ENCODE data around the gene HEPH. TPM values are rescaled to one million over a fixed set of nuclear protein-coding genes. Genes with fewer than 3 reads are reported as not detected.

The HEPH gene
- total RNA-seq, 2 donors from 2014 or later: 76.2 to 88.1 TPM

DNA sequence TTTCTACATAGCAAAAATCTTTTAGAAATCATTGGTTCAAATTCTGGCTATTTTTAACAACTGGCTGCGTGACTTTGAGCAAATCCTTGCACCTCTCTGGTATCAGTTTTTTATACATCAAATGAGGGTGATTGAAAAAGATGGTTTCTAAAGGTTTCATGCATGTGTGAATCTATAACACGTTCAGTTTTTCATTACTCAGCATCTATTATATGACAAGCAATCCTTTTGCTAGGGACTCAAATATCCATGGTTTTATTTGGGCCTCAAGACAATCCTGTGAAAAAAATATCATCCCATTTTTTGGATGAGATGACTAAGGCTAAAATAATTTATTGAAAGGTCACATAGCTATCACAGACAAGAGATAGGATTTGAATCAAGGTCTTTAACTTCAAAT, 884 bp downstream of the HEPH start:
- H3K36me3 Mint-ChIP-seq (ENCODE audit: low read depth): peaks cover 8% of the 10 kb centered on the region
- H3K4me1 Mint-ChIP-seq: no peaks in the 10 kb centered on the region
- 17% methylated on average over 2 of the region's 2 CpGs; no CpG with 5 or more reads in 1 of the 2 experiments for WGBS, 2 experiments (ENCODE audit: insufficient coverage in 1 of 2, insufficient read length in 1 of 2)
- no peak for DNase-seq
- H3K27me3 Mint-ChIP-seq (ENCODE audit: insufficient read depth): no peaks in the 10 kb centered on the region
- TF ChIP-seq, protein P1, sequence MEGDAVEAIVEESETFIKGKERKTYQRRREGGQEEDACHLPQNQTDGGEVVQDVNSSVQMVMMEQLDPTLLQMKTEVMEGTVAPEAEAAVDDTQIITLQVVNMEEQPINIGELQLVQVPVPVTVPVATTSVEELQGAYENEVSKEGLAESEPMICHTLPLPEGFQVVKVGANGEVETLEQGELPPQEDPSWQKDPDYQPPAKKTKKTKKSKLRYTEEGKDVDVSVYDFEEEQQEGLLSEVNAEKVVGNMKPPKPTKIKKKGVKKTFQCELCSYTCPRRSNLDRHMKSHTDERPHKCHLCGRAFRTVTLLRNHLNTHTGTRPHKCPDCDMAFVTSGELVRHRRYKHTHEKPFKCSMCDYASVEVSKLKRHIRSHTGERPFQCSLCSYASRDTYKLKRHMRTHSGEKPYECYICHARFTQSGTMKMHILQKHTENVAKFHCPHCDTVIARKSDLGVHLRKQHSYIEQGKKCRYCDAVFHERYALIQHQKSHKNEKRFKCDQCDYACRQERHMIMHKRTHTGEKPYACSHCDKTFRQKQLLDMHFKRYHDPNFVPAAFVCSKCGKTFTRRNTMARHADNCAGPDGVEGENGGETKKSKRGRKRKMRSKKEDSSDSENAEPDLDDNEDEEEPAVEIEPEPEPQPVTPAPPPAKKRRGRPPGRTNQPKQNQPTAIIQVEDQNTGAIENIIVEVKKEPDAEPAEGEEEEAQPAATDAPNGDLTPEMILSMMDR (conservative IDR thresholded peaks at IDR 0.05): no peak
- H3K36me3 ChIP-seq (ENCODE audit: control insufficient read depth, insufficient read depth, low read length): peaks cover 13% of the 10 kb centered on the region
- no peaks in the 10 kb centered on the region for H3K27me3 ChIP-seq (ENCODE audit: control insufficient read depth, insufficient read depth, low read length, poor library complexity, severe bottlenecking)
- no peaks in the 10 kb centered on the region for H3K4me1 ChIP-seq (ENCODE audit: control insufficient read depth, insufficient read depth, low read length)
- H3K4me3 Mint-ChIP-seq: peak overlapping the region; percentile 89
- H3K27ac Mint-ChIP-seq: no peak overlapping the region
- H3K4me3 ChIP-seq (ENCODE audit: low read length): peak overlapping the region; percentile 96
- no peaks in the 10 kb centered on the region for H3K9me3 ChIP-seq (ENCODE audit: control insufficient read depth, low read length)
- no peak overlapping the region for H3K27ac ChIP-seq (ENCODE audit: low read depth, low read length)
- peak overlapping the region; percentile 75 for H3K9ac ChIP-seq (ENCODE audit: extremely low read depth, low read length, poor library complexity, severe bottlenecking)
- peaks cover 27% of the 10 kb centered on the region for H3K9me3 Mint-ChIP-seq

DNA sequence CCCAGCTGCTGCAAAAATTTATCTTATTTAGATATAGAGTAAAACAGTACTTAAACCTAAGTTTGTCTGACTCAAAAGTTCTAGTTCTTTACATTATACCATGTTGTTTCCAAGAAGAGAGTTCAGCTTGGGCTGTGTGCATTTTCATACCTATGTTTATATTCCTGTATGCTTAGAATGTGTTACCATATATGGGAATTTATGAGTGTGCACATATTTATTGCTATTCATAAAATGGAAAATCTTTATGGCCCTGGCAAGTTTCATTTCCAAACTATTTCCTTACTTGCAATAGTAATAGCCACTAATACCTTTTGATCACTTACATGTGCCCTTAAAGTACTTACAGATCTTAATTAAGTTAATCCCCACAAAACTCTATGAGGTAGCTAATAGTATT, 2.6 kb downstream of the HEPH start:
- Mint-ChIP-seq H3K36me3 (ENCODE audit: low read depth) (peaks cover 8% of the 10 kb centered on the region), H3K27me3 (ENCODE audit: insufficient read depth) (no peaks in the 10 kb centered on the region), H3K27ac (no peak overlapping the region), H3K4me3 (no peak overlapping the region), H3K9me3 (peaks cover 23% of the 10 kb centered on the region), H3K4me1 (no peaks in the 10 kb centered on the region)
- Histone ChIP-seq H3K9ac (ENCODE audit: extremely low read depth, low read length, poor library complexity, severe bottlenecking) (no peak overlapping the region), H3K4me1 (ENCODE audit: control insufficient read depth, insufficient read depth, low read length) (no peaks in the 10 kb centered on the region), H3K4me3 (ENCODE audit: low read length) (peak overlapping the region; percentile 29), H3K36me3 (ENCODE audit: control insufficient read depth, insufficient read depth, low read length) (peaks cover 18% of the 10 kb centered on the region), H3K27ac (ENCODE audit: low read depth, low read length) (no peak overlapping the region), H3K27me3 (ENCODE audit: control insufficient read depth, insufficient read depth, low read length, poor library complexity, severe bottlenecking) (no peaks in the 10 kb centered on the region), H3K9me3 (ENCODE audit: control insufficient read depth, low read length) (no peaks in the 10 kb centered on the region)
- TF ChIP-seq, protein P1 (conservative IDR thresholded peaks at IDR 0.05): no peak
- no peak for DNase-seq

DNA sequence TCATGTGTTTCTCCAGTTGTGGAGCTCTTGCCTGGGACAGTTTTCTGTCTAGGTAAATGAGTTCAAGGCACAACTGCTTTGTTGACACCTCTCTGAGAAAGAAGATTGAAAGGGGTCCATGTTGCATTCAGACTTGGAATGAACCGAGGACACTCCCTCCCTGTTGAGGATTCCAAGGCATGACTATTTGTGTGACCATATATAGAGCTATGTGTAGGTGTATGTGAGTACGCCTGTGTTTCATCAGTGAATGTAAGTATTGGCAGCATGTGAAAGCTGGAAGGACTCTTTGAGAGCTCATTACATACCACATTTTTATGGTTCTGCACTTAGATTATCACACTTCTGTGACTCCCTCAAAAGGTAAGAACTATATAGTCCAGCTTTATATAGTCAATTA, 3.4 kb downstream of the HEPH start:
- H3K9ac ChIP-seq (ENCODE audit: extremely low read depth, low read length, poor library complexity, severe bottlenecking): no peak overlapping the region
- H3K27me3 ChIP-seq (ENCODE audit: control insufficient read depth, insufficient read depth, low read length, poor library complexity, severe bottlenecking): no peaks in the 10 kb centered on the region
- H3K9me3 ChIP-seq (ENCODE audit: control insufficient read depth, low read length): no peaks in the 10 kb centered on the region
- DNase-seq: no peak
- H3K27ac ChIP-seq (ENCODE audit: low read depth, low read length): no peak overlapping the region
- no peaks in the 10 kb centered on the region for H3K4me1 Mint-ChIP-seq
- H3K4me1 ChIP-seq (ENCODE audit: control insufficient read depth, insufficient read depth, low read length): no peaks in the 10 kb centered on the region
- peaks cover 8% of the 10 kb centered on the region for H3K36me3 Mint-ChIP-seq (ENCODE audit: low read depth)
- no peak overlapping the region for H3K4me3 ChIP-seq (ENCODE audit: low read length)
- peaks cover 18% of the 10 kb centered on the region for H3K36me3 ChIP-seq (ENCODE audit: control insufficient read depth, insufficient read depth, low read length)
- no peak overlapping the region for H3K4me3 Mint-ChIP-seq
- WGBS, 2 experiments (ENCODE audit: insufficient coverage in 1 of 2, insufficient read length in 1 of 2): 86% methylated on average over 1 of the region's 2 CpGs; no CpG with 5 or more reads in 1 of the 2 experiments
- no peak overlapping the region for H3K27ac Mint-ChIP-seq
- H3K9me3 Mint-ChIP-seq: peaks cover 21% of the 10 kb centered on the region
- no peaks in the 10 kb centered on the region for H3K27me3 Mint-ChIP-seq (ENCODE audit: insufficient read depth)
- TF ChIP-seq, protein P1 (conservative IDR thresholded peaks at IDR 0.05): no peak

Data from endodermal cell (in vitro differentiated cells).